ENCODE results near the gene TBCC.
"Not testable (repeated sequence)": the region's sequence is repeated elsewhere in the genome, so short reads cannot be mapped to it uniquely, and the experiment has no call there.

The TBCC gene

GRCh38 chr6:42709871-42710270 is 36.0 kb downstream of the TBCC start:
- H3K9ac ChIP-seq (ENCODE audit: low read length) = no peak overlapping the region
- H3K9me3 ChIP-seq (ENCODE audit: control insufficient read depth, insufficient read depth, low read depth, low read length) = peaks cover 10% of the 10 kb centered on the region
- H3K27ac ChIP-seq (ENCODE audit: low read depth, low read length) = no peak overlapping the region
- no peaks in the 10 kb centered on the region for H3K36me3 ChIP-seq (ENCODE audit: control insufficient read depth, insufficient read depth, low read length)
- no peak overlapping the region for H3K4me3 ChIP-seq (ENCODE audit: low read depth, low read length)
- H3K27me3 ChIP-seq (ENCODE audit: control insufficient read depth, insufficient read depth, low read length) = no peaks in the 10 kb centered on the region
- peaks cover 5% of the 10 kb centered on the region for H3K4me1 ChIP-seq (ENCODE audit: control insufficient read depth, insufficient read depth, low read length)

- Histone ChIP-seq H3K4me1 (ENCODE audit: control insufficient read depth, insufficient read depth, low read length) (peaks cover 7% of the 10 kb centered on the region), H3K36me3 (ENCODE audit: control insufficient read depth, insufficient read depth, low read length) (no peaks in the 10 kb centered on the region), H3K9me3 (ENCODE audit: control insufficient read depth, insufficient read depth, low read depth, low read length) (peaks cover 10% of the 10 kb centered on the region), H3K9ac (ENCODE audit: low read length) (no peak overlapping the region), H3K27me3 (ENCODE audit: control insufficient read depth, insufficient read depth, low read length) (no peaks in the 10 kb centered on the region), H3K27ac (ENCODE audit: low read depth, low read length) (no peak overlapping the region), H3K4me3 (ENCODE audit: low read depth, low read length) (no peak overlapping the region)
These were observed 37.8 kb downstream of the TBCC start for GRCh38 chr6:42708096-42708495.

DNA sequence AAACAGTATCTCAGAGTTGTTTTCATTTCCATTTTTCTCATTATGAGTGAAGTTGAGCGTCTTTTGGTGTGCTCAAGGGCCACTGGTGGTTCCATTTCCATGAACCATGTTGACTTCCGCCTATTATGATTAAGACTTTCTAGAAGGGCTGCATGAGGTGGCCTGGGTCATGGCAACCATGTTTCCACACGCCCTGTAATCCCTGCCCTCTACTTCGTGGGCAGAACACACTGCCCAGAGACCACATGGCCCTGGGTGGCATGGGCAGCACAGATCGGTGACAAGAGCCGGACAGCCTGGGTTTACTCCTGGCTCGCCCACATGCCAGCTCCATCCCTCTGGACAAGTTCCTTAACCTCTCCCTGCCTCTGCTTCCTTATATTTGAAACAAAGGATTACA is 38.3 kb downstream of the TBCC start:
- Histone ChIP-seq H3K4me3 (ENCODE audit: low read depth, low read length) (no peak overlapping the region), H3K9ac (ENCODE audit: low read length) (no peak overlapping the region), H3K27me3 (ENCODE audit: control insufficient read depth, insufficient read depth, low read length) (no peaks in the 10 kb centered on the region)

DNA sequence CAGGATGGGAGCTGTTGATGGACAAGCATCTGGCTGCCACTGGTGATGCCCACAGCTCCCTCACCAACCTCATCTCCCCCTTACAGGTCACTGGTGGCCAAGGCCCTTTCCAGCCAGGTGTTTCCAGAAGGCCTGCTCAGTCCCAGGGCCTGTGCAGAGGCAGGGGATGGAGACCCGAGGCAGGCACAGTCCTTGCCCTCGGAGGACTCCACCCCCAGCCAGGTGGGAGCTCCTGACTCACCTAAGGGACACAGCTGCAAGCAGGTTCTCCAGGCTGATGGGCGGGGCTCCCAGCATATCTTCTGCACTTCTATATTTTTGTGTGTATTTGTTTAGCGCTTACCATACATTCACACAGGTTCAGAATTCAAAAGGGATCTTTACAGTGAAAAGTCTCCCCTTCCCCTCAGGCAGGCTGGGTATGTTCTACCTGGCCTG is 40.9 kb downstream of the TBCC start:
- no peaks in the 10 kb centered on the region for H3K36me3 ChIP-seq (ENCODE audit: control insufficient read depth, insufficient read depth, low read length)
- H3K27me3 ChIP-seq (ENCODE audit: control insufficient read depth, insufficient read depth, low read length) = no peaks in the 10 kb centered on the region
- H3K9ac ChIP-seq (ENCODE audit: low read length) = no peak overlapping the region
- H3K4me3 ChIP-seq (ENCODE audit: low read depth, low read length) = no peak overlapping the region
- no peaks in the 10 kb centered on the region for H3K9me3 ChIP-seq (ENCODE audit: control insufficient read depth, insufficient read depth, low read depth, low read length)
- peaks cover 3% of the 10 kb centered on the region for H3K4me1 ChIP-seq (ENCODE audit: control insufficient read depth, insufficient read depth, low read length)
- H3K27ac ChIP-seq (ENCODE audit: low read depth, low read length) = no peak overlapping the region

More for the DNA sequence above, 38.3 kb downstream of the TBCC start:
- Histone ChIP-seq H3K36me3 (ENCODE audit: control insufficient read depth, insufficient read depth, low read length) (no peaks in the 10 kb centered on the region), H3K27ac (ENCODE audit: low read depth, low read length) (no peak overlapping the region), H3K9me3 (ENCODE audit: control insufficient read depth, insufficient read depth, low read depth, low read length) (peaks cover 10% of the 10 kb centered on the region), H3K4me1 (ENCODE audit: control insufficient read depth, insufficient read depth, low read length) (peaks cover 7% of the 10 kb centered on the region)

DNA sequence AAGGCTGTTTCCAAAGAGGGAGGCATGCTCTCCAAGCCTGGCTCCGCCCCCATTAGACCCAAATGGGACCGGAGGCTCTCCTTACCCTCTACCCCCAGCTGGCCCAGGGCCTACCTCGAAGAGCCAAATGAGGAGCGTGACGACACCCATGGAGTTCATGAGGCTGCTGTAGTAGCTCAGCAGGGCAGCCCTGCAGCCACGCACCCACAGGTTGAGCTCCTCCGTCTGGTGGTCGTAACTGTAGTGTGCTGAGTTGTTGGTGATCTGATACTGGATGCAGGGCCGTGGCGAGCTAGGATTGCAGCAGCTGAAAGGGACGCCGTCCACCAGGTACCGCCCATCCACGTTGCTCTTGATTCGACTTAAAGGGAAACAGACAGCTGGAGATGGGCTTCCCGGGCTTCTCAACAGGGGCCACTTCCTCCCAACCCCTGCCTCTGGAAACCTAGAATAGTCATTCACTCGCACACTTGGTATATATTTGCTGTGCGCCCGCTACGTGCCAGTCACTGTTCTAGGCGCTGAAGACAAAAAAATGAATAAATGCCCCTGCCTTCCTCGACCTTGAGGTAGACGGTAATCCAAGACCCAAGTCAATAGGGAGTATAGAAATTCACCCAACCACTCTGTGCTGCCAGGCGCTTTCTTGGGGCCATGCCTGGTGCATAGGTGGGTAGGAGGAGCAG is 41.5 kb downstream of the TBCC start:
- Histone ChIP-seq H3K9me3 (ENCODE audit: control insufficient read depth, insufficient read depth, low read depth, low read length) (no peaks in the 10 kb centered on the region), H3K9ac (ENCODE audit: low read length) (peak overlapping the region; percentile 74), H3K4me1 (ENCODE audit: control insufficient read depth, insufficient read depth, low read length) (peaks cover 3% of the 10 kb centered on the region; the same call in 1 of the 2 replicates), H3K4me3 (ENCODE audit: low read depth, low read length) (peak overlapping the region; percentile 56), H3K27me3 (ENCODE audit: control insufficient read depth, insufficient read depth, low read length) (no peaks in the 10 kb centered on the region), H3K27ac (ENCODE audit: low read depth, low read length) (peak overlapping the region; percentile 2; the same call in 1 of the 2 replicates), H3K36me3 (ENCODE audit: control insufficient read depth, insufficient read depth, low read length) (no peaks in the 10 kb centered on the region)

DNA sequence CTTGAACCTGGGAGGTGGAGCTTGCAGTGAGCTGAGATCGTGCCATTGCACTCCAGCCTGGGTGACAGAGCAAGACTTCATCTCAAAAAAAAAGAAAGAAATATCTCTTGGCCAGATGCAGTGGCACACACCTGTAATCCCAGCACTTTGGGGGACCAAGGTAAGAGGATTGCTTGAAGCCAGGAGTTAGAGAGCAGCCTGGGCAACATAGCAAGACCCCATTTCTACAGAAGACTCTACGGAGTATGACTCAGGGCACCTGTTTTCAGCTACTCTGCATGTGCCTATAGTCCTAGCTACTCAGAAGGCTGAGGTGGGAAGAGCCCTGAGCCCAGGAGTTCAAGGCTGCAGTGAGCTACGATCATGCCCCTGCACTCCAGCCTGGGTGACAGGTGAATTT is 43.1 kb downstream of the TBCC start:
- H3K4me1 ChIP-seq (ENCODE audit: control insufficient read depth, insufficient read depth, low read length); H3K9me3 ChIP-seq (ENCODE audit: control insufficient read depth, insufficient read depth, low read depth, low read length); H3K4me3 ChIP-seq (ENCODE audit: low read depth, low read length); H3K9ac ChIP-seq (ENCODE audit: low read length); H3K27ac ChIP-seq (ENCODE audit: low read depth, low read length); H3K27me3 ChIP-seq (ENCODE audit: control insufficient read depth, insufficient read depth, low read length); H3K36me3 ChIP-seq (ENCODE audit: control insufficient read depth, insufficient read depth, low read length): not testable (repeated sequence)

GRCh38 chr6:42702200-42702599 is 43.7 kb downstream of the TBCC start:
- Histone ChIP-seq H3K27ac (ENCODE audit: low read depth, low read length) (no peak overlapping the region), H3K9me3 (ENCODE audit: control insufficient read depth, insufficient read depth, low read depth, low read length) (no peaks in the 10 kb centered on the region), H3K9ac (ENCODE audit: low read length) (no peak overlapping the region), H3K4me3 (ENCODE audit: low read depth, low read length) (no peak overlapping the region), H3K27me3 (ENCODE audit: control insufficient read depth, insufficient read depth, low read length) (no peaks in the 10 kb centered on the region), H3K4me1 (ENCODE audit: control insufficient read depth, insufficient read depth, low read length) (peaks cover 3% of the 10 kb centered on the region; the same call in 1 of the 2 replicates), H3K36me3 (ENCODE audit: control insufficient read depth, insufficient read depth, low read length) (no peaks in the 10 kb centered on the region)

- Histone ChIP-seq H3K36me3 (ENCODE audit: control insufficient read depth, insufficient read depth, low read length) (peaks cover 7% of the 10 kb centered on the region), H3K4me1 (ENCODE audit: control insufficient read depth, insufficient read depth, low read length) (no peaks in the 10 kb centered on the region), H3K9me3 (ENCODE audit: control insufficient read depth, insufficient read depth, low read depth, low read length) (no peaks in the 10 kb centered on the region), H3K4me3 (ENCODE audit: low read depth, low read length) (no peak overlapping the region), H3K9ac (ENCODE audit: low read length) (no peak overlapping the region), H3K27me3 (ENCODE audit: control insufficient read depth, insufficient read depth, low read length) (no peaks in the 10 kb centered on the region), H3K27ac (ENCODE audit: low read depth, low read length) (no peak overlapping the region)
These were observed 47.7 kb downstream of the TBCC start for GRCh38 chr6:42698217-42698616.

DNA sequence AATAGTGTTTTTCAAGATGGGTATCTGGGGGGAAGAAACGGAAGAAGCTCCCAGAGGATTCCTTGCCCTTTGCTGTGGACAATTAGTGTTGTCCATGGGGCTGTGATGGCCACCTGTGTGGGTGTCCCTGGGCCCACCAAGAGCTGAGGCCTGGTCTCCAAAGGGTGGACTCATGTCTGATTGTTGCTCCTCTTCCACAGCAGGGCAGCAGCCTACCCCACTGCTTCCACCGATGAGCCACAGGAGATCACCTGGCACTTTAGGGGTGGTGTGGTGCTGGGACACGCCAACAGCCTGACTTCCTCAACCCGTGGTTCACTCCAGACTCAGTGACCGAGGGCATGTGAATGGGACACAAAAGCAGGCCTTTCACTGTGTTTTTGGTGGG is 48.6 kb downstream of the TBCC start:
- no peak overlapping the region for H3K27ac ChIP-seq (ENCODE audit: low read depth, low read length)
- H3K36me3 ChIP-seq (ENCODE audit: control insufficient read depth, insufficient read depth, low read length) = peaks cover 16% of the 10 kb centered on the region
- H3K9me3 ChIP-seq (ENCODE audit: control insufficient read depth, insufficient read depth, low read depth, low read length) = no peaks in the 10 kb centered on the region
- no peaks in the 10 kb centered on the region for H3K27me3 ChIP-seq (ENCODE audit: control insufficient read depth, insufficient read depth, low read length)
- no peak overlapping the region for H3K9ac ChIP-seq (ENCODE audit: low read length)
- no peaks in the 10 kb centered on the region for H3K4me1 ChIP-seq (ENCODE audit: control insufficient read depth, insufficient read depth, low read length)
- no peak overlapping the region for H3K4me3 ChIP-seq (ENCODE audit: low read depth, low read length)

GRCh38 chr6:42696526-42697267 is 49.2 kb downstream of the TBCC start:
- H3K27me3 ChIP-seq (ENCODE audit: control insufficient read depth, insufficient read depth, low read length) = no peaks in the 10 kb centered on the region
- H3K9me3 ChIP-seq (ENCODE audit: control insufficient read depth, insufficient read depth, low read depth, low read length) = no peaks in the 10 kb centered on the region
- H3K36me3 ChIP-seq (ENCODE audit: control insufficient read depth, insufficient read depth, low read length) = peaks cover 19% of the 10 kb centered on the region
- no peak overlapping the region for H3K27ac ChIP-seq (ENCODE audit: low read depth, low read length)
- no peaks in the 10 kb centered on the region for H3K4me1 ChIP-seq (ENCODE audit: control insufficient read depth, insufficient read depth, low read length)
- H3K4me3 ChIP-seq (ENCODE audit: low read depth, low read length) = no peak overlapping the region
- no peak overlapping the region for H3K9ac ChIP-seq (ENCODE audit: low read length)

DNA sequence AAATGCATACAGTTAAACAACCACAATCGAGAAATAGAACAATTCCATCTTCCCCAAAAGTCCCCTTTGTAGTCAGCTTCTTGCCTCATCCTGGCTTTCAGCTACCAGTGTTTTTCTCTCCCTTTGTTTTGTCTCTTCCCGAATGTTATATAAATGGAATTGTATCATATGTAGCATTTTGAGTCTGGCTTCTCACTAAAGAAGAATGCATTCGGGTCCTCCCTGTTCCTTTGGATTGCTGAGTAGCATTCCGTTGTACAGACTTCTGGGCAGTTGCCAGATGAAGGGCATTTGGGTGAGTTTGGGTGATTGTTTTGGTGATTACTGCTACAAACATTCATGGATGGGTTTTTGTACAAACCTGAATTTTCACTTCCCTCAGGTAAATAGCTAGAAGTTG is 51.3 kb downstream of the TBCC start:
- Histone ChIP-seq H3K9ac (ENCODE audit: low read length) (no peak overlapping the region), H3K27me3 (ENCODE audit: control insufficient read depth, insufficient read depth, low read length) (no peaks in the 10 kb centered on the region), H3K9me3 (ENCODE audit: control insufficient read depth, insufficient read depth, low read depth, low read length) (no peaks in the 10 kb centered on the region), H3K36me3 (ENCODE audit: control insufficient read depth, insufficient read depth, low read length) (peaks cover 37% of the 10 kb centered on the region), H3K4me3 (ENCODE audit: low read depth, low read length) (no peak overlapping the region), H3K4me1 (ENCODE audit: control insufficient read depth, insufficient read depth, low read length) (no peaks in the 10 kb centered on the region), H3K27ac (ENCODE audit: low read depth, low read length) (no peak overlapping the region)
